Heart left ventricle (tissue), 13 donors: Measurements from ENCODE around the gene SOX18.

Experiments
- CTCF ChIP-seq, 12 donors: fragments of 200-600 bp; sonication (generic) in 4 of 12; IDR thresholded peaks; one replicate each; pipeline versions ENCODE4 v1.5.0 to v1.8.0; 2018 to 2022; ENCODE audit warnings: antibody characterized with exemption in 12 of 12, mild to moderate bottlenecking in 5 of 12
- POLR2A ChIP-seq, 2 donors: fragments of 450-650 bp; IDR thresholded peaks; one replicate each; pipeline ENCODE4 v1.6.1; 2017; ENCODE audit warnings: antibody characterized with exemption in 2 of 2, mild to moderate bottlenecking in 2 of 2, moderate library complexity in 2 of 2
- donor health status: ischemic (EF 13 %, LVEDD 7.1; RV severe dilation, severe dysfunction).
- donor health status: DM: no; HTN: yes; CAD: no.
- donor health status: DM: no; HTN: no; CAD: no.
- donor health status: ischemic (EF 25% LVEDD 6.9; RV normal size, moderate dysfunction).
- donor health status: ischemic (EF 25% LVEDD 5.7; RV mildly dilated, moderate dysfunction).
- donor health status: ischemic (EF 35%, LVEDD 5.7; RV mildly dilated, moderate dysfunction).
- donor health status: nonischemic (EF 11% LVEDD 7.7; RV severe dilation, severe dysfunction).
- donor health status: DM: yes; HTN: yes; CAD: no.
- donor health status: PGD.
- donor health status: ischemic (EF 29% LVEDD 5.4; RV normal size, mild dysfunction).
- donor health status: nonischemic (EF 23%, LVEDD 6.1; RV moderate dilation, normal function).

- TF ChIP-seq CTCF (IDR thresholded peaks at IDR 0.05) (no peak), POLR2A (IDR thresholded peaks at IDR 0.05) (no peak)
Measured at GRCh38 chr20:64037199-64037497, 12.3 kb downstream of the SOX18 start.
